RWPE2 (cell line): ENCODE results near the gene RARB.

Experiments used
- ATAC-seq: fragments of 200-7000 bp; cut with Tn5 transposase; 3 replicates; pipeline ENCODE4 v1.9.1; 2021; ENCODE audit warnings: low read depth
- DNase-seq: peaks from one replicate; pipeline ENCODE4 v3.0.0-alpha.2; 2020; ENCODE audit warnings: low spot score
- H3K27ac ChIP-seq: fragments of 450-650 bp; 2 replicates; pipeline ENCODE4 v1.5.1; 2017; ENCODE audit warnings: mild to moderate bottlenecking; ENCODE audit not compliant: poor library complexity, severe bottlenecking
- H3K27me3 ChIP-seq: fragments of 250-450 bp; sonication (Bioruptor Pico); 2 replicates; pipeline ENCODE4 v1.5.1; 2021; ENCODE audit warnings: mild to moderate bottlenecking, moderate library complexity; ENCODE audit not compliant: insufficient read depth, poor library complexity, severe bottlenecking
- H3K36me3 ChIP-seq: fragments of 250-450 bp; sonication (Bioruptor Pico); 2 replicates; pipeline ENCODE4 v1.5.1; 2020; ENCODE audit warnings: low read depth, mild to moderate bottlenecking, moderate library complexity
- H3K4me1 ChIP-seq: fragments of 250-450 bp; sonication (Bioruptor Pico); 2 replicates; pipeline ENCODE4 v1.5.1; 2021; ENCODE audit warnings: mild to moderate bottlenecking, moderate library complexity; ENCODE audit not compliant: insufficient read depth, poor library complexity, severe bottlenecking
- H3K4me3 ChIP-seq: fragments of 250-450 bp; sonication (Bioruptor Pico); 2 replicates; pipeline ENCODE4 v1.5.1; 2021; ENCODE audit warnings: mild to moderate bottlenecking, moderate library complexity; ENCODE audit not compliant: severe bottlenecking
- H3K9me3 ChIP-seq: fragments of 250-450 bp; sonication (Bioruptor Pico); 2 replicates; pipeline ENCODE4 v1.5.1; 2021; ENCODE audit warnings: mild to moderate bottlenecking, moderate library complexity; ENCODE audit not compliant: severe bottlenecking
- TF ChIP-seq, protein P1 (sequence below): fragments of 450-650 bp; IDR thresholded peaks from one replicate; pipeline ENCODE4 v1.5.1; 2017; ENCODE audit warnings: mild to moderate bottlenecking, moderate library complexity; ENCODE audit not compliant: poor library complexity, severe bottlenecking

The RARB gene

DNA sequence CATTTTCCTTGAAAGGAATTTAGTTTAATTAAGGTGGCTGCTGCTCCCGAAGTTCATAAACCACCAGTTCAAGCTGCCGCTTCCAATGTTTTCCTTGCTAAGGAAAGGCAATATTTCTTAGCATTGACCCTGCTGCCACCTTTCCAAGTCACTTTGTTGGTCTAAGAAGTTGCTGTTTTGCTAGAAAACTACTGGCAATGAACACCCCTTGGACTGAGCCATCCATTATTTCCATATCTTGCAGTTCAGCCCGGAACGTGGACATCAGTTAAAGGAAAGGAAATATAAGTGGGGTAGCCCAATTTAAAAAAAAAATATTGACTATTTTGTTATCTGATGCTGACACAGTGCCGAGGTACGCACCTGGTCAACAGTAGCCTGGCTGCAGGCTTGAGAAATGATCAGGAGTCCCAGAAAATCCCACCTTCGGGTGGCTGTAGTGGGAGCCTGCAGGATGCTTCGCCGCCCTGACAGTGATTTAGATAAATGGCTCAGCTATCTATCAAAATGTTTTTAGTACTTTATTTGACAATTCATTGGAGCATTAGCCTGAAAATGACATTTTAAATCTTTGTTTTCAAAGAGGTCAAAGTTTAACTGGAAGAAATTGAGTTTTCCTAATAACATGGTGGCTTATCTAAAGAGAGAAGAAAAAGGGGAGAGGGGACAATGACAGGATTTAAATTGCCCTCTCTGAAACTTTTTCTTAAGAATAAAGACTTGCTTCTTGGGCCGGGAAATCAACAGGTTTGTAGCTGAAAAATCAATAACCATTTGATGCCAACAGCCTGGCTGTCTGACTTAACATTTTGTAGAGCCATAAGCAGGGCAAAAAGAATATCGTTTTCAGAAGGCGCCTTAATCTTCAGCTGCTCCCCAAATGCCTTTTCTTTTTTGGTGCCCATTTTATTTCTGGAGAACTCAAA lies 1.6 kb downstream of the RARB start:
- Histone ChIP-seq H3K36me3 (no peaks in the 10 kb centered on the region), H3K27me3 (no peaks in the 10 kb centered on the region), H3K27ac (no peak overlapping the region), H3K9me3 (no peaks in the 10 kb centered on the region), H3K4me1 (peaks cover 16% of the 10 kb centered on the region), H3K4me3 (no peak overlapping the region)
- ATAC-seq = no peak
- no peak for DNase-seq
- TF ChIP-seq, protein P1, sequence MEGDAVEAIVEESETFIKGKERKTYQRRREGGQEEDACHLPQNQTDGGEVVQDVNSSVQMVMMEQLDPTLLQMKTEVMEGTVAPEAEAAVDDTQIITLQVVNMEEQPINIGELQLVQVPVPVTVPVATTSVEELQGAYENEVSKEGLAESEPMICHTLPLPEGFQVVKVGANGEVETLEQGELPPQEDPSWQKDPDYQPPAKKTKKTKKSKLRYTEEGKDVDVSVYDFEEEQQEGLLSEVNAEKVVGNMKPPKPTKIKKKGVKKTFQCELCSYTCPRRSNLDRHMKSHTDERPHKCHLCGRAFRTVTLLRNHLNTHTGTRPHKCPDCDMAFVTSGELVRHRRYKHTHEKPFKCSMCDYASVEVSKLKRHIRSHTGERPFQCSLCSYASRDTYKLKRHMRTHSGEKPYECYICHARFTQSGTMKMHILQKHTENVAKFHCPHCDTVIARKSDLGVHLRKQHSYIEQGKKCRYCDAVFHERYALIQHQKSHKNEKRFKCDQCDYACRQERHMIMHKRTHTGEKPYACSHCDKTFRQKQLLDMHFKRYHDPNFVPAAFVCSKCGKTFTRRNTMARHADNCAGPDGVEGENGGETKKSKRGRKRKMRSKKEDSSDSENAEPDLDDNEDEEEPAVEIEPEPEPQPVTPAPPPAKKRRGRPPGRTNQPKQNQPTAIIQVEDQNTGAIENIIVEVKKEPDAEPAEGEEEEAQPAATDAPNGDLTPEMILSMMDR = no peak

DNA sequence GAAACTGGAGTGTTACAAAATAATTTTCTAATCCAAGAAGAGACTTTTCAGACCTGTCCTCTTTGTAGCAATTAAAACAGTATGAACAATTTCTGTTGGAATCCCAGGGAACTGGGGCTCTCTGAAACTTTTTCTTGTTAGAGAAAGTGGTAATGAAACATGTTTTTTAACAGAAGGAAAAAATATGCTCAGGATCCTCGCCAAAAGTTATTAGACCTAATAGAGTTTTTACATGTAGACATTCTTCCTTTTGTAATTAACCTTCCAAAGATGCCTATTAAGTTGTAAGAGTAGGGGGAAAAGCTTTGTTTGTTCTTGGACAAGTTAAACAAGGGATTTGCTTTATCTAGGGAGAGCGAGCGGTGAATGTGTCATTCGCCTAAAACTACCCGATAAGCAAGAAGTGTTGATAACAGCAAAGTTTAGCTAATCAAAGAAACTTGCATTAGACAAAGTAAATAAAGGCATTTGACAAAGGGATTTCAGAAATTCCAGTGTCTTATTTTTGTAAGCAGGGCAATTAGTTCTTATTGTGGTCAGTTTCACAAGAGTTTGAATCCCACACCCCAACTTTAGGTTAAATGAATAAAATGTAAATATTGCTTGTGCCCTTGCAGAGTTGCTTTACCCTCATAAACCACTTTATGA lies 2.3 kb downstream of the RARB start:
- TF ChIP-seq, protein P1 = no peak
- Histone ChIP-seq H3K36me3 (no peaks in the 10 kb centered on the region), H3K9me3 (no peaks in the 10 kb centered on the region), H3K27ac (no peak overlapping the region), H3K27me3 (no peaks in the 10 kb centered on the region), H3K4me1 (peaks cover 11% of the 10 kb centered on the region), H3K4me3 (no peak overlapping the region)
- DNase-seq (no peak), ATAC-seq (no peak)

DNA sequence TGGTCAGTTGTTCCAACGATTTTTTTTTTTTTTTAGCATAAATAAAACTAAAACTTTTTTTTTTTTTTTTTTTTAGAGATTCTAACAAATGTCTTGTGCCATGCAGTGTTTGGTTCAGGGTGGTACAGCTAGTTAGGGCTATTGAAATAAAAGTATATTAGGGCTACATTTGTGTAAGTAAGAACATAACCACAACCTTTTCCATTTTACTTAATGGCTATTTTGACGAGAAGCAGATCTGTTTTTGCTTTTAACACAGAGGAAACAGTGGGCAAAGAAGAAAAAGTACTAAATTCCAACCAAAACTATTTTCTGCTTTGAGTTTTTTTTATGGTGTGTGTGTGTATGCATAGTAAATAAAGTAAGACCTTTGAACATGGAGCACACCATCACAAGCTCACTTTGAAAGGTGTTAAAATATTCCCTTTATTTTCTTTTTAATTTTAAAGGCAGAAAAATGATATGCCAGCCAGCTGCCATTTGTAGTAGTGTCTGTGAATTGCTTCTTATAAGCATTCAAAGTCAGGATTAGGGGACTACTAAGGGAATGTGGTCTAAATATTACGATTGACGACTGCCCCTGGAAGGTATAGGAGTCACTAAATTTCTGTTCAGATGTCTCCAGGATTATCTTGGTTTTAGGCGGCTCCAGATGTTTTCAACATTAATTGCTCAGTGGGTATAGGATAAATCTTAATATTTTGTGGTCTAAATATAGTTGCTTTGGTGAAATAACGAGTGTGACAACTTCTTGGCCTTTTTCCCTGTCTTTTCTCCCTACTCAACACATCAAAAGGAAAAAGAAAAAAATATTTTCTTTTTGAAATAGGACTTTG lies 3.1 kb downstream of the RARB start:
- H3K27ac ChIP-seq = no peak overlapping the region
- no peak for ATAC-seq
- no peak for DNase-seq
- H3K9me3 ChIP-seq = no peaks in the 10 kb centered on the region
- no peaks in the 10 kb centered on the region for H3K36me3 ChIP-seq
- TF ChIP-seq, protein P1 = no peak
- no peak overlapping the region for H3K4me3 ChIP-seq
- peaks cover 8% of the 10 kb centered on the region for H3K4me1 ChIP-seq
- H3K27me3 ChIP-seq = no peaks in the 10 kb centered on the region

DNA sequence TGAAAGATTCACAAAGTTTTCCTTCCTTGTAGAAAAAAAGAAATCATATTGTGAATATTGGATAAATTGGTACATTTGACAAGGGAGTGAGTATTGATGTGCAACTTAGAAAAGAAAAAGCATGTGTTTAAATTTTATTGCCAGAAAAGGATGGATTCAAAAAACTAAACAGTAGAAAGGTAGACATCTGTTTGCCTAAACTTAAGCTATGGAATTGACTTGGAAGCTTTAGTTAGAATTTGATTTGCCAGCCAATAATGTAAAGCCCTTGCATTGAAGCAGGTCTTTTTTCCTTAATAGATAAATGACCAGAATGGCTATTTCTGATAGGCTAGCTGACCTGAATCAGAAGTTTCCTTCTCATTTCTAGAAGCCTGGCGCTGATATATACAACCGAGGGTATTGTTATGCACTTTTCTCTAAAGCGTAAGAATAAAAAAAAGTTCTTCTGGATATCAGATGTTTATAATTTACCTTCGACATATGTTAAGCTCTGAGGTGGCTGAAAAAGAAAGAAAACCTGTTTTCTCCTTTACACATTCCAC lies 4.2 kb downstream of the RARB start:
- TF ChIP-seq, protein P1 = no peak
- ATAC-seq (no peak), DNase-seq (no peak)
- Histone ChIP-seq H3K27me3 (no peaks in the 10 kb centered on the region), H3K36me3 (no peaks in the 10 kb centered on the region), H3K4me1 (peaks cover 5% of the 10 kb centered on the region), H3K4me3 (no peak overlapping the region), H3K27ac (no peak overlapping the region), H3K9me3 (no peaks in the 10 kb centered on the region)
